Stomach (tissue), 9 donors: Measurements from ENCODE around the gene DRGX. TPM values are rescaled to one million over a fixed set of nuclear protein-coding genes. Genes with fewer than 3 reads are reported as not detected.

Source experiments
- DNase-seq, 2 donors: peaks; one replicate each; pipeline versions ENCODE4 v3.0.0 to v3.0.0-alpha.2; 2013 to 2019
- H3K27ac ChIP-seq, 5 donors: fragments of 200-600 bp in 4 of 5; sonication (generic) in 4 of 5; one replicate each; pipeline ENCODE4 v1.5.1; 2013 to 2019; ENCODE audit warnings: mild to moderate bottlenecking in 1 of 5, moderate library complexity in 1 of 5
- H3K27me3 ChIP-seq, 3 donors: fragments of 200-600 bp; sonication (generic); one replicate each; pipeline ENCODE4 v1.5.1; 2017 to 2019; ENCODE audit warnings: mixed run types in 1 of 3
- H3K36me3 ChIP-seq, 4 donors: fragments of 200-600 bp; sonication (generic); 1 replicate in 3 of 4; 2 replicates in 1 of 4; pipeline ENCODE4 v1.5.1; 2016 to 2019
- H3K4me1 ChIP-seq, 4 donors: fragments of 200-600 bp; sonication (generic); one replicate each; pipeline ENCODE4 v1.5.1; 2016 to 2019
- H3K4me3 ChIP-seq, 4 donors: fragments of 200-600 bp; sonication (generic) in 3 of 4; one replicate each; pipeline ENCODE4 v1.5.1; 2016 to 2019; ENCODE audit warnings: mild to moderate bottlenecking in 1 of 4
- H3K9me3 ChIP-seq, 4 donors: fragments of 200-600 bp; sonication (generic); one replicate each; pipeline ENCODE4 v1.5.1; 2016 to 2019
- CTCF ChIP-seq, 7 experiments: fragments of 450-650 bp in 4 of 7; fragments of 200-600 bp in 3 of 7; sonication (generic) in 3 of 7; IDR thresholded peaks; one replicate each; pipeline ENCODE4 v1.5.1; 2016 to 2019; ENCODE audit warnings: antibody characterized with exemption in 7 of 7, control low read depth in 2 of 7, mild to moderate bottlenecking in 1 of 7
- EP300 ChIP-seq: sonication (generic); formaldehyde crosslinking; IDR thresholded peaks from one replicate; pipeline ENCODE4 v1.6.1; 2017; ENCODE audit warnings: antibody characterized with exemption
- POLR2A ChIP-seq, 4 donors: fragments of 450-650 bp; IDR thresholded peaks; one replicate each; pipeline ENCODE4 v1.6.1; 2016; ENCODE audit warnings: antibody characterized with exemption in 4 of 4, control low read depth in 2 of 4, mild to moderate bottlenecking in 1 of 4, moderate library complexity in 1 of 4
- POLR2AphosphoS5 ChIP-seq, 3 donors: sonication (generic); formaldehyde crosslinking; IDR thresholded peaks; one replicate each; pipeline ENCODE4 v1.6.1; 2016; ENCODE audit warnings: antibody characterized with exemption in 3 of 3
- WGBS, 5 donors: extraction: QIAGEN DNeasy Blood & Tissue Kit in 3 of 5; methylation state at CpG; one replicate each; pipeline versions ENCODE4 v1.1.5 to v1.1.7; 2013 to 2018; 5-methylcytosine and 5-hydroxymethylcytosine counted together
- intact Hi-C: fragments of 100-400 bp; cut with DNase I; formaldehyde crosslinking; loops from one replicate; pipeline ENCODE4 v1.15.1; 2023; ENCODE audit warnings: low total_unique reads
- polyA plus RNA-seq, 3 donors: library from polyadenylated mRNA; stranded (reverse); fragments of 200-250 nt; gene quantifications; one replicate each; pipeline ENCODE4 v1.2.3, GENCODE V29; 2013
- total RNA-seq, 5 donors: library from RNA; depleted of rRNA; stranded (reverse); fragments of >200 nt; gene quantifications; one replicate each; pipeline versions ENCODE4 v1.1.0 to v1.2.3, GENCODE V29; 2014 to 2016
- donor health status: healthy with polysubstance abuse.
- donor health status: Bipolar disorder and iron deficiency.
- donor health status: healthy.

Gene DRGX
- total and polyA plus RNA-seq, 8 donors = not detected

GRCh38 chr10:49323171-49323895 lies 72.6 kb downstream of the DRGX start:
- no peak overlapping the region for H3K27ac ChIP-seq

GRCh38 chr10:49322371-49323170 lies 73.3 kb downstream of the DRGX start:
- Histone ChIP-seq H3K4me1 (no peaks in the 10 kb centered on the region), H3K27ac (no peak overlapping the region), H3K36me3 (no peaks in the 10 kb centered on the region), H3K9me3 (no peaks in the 10 kb centered on the region), H3K27me3 (no peaks in the 10 kb centered on the region), H3K4me3 (no peak overlapping the region)
- peak in 1 of 2 donors; percentile 21 for DNase-seq
- 86 to 90% (median 86%) methylated on average over 26 of the region's 26 CpGs for WGBS, 5 donors
- intact Hi-C loops = no loop called here
- TF ChIP-seq CTCF (IDR thresholded peaks at IDR 0.05) (no peak), POLR2A (IDR thresholded peaks at IDR 0.05) (no peak), EP300 (no peak), POLR2AphosphoS5 (IDR thresholded peaks at IDR 0.05) (no peak)

More at GRCh38 chr10:49323171-49323895, 72.6 kb downstream of the DRGX start:
- DNase-seq = peak in 1 of 2 donors; percentile 20
- no peaks in the 10 kb centered on the region for H3K27me3 ChIP-seq
- intact Hi-C loops = no loop called here
- H3K9me3 ChIP-seq = no peaks in the 10 kb centered on the region
- TF ChIP-seq POLR2AphosphoS5 (IDR thresholded peaks at IDR 0.05) (no peak), POLR2A (IDR thresholded peaks at IDR 0.05) (no peak), EP300 (no peak), CTCF (IDR thresholded peaks at IDR 0.05) (no peak)
- WGBS, 5 donors = 43 to 66% (median 59%) methylated on average over 7 of the region's 7 CpGs
- no peak overlapping the region for H3K4me3 ChIP-seq
- H3K36me3 ChIP-seq = no peaks in the 10 kb centered on the region
- H3K4me1 ChIP-seq = no peaks in the 10 kb centered on the region

DNA sequence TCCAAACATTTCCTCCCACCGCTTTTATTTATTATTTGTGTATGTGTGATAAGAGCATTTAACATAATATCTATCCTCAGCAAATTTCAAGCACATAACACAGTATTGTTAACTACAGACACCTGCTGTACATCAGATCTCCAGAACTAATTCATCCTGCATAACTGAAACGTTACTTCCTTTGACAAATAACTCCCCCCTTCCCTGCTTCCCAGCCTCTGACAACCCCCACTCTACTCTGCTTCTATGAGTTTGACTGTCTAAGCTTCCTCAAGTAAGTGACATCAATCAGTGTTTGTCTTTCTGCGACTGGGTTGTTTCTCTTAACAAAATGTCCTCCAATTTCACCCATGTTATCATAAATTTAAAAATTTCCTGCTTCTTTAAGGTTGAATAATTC lies 74.9 kb downstream of the DRGX start:
- WGBS, 5 donors = 57 to 64% (median 59%) methylated on average over 3 of the region's 3 CpGs
- DNase-seq = no peak
- Histone ChIP-seq H3K9me3 (no peaks in the 10 kb centered on the region), H3K27me3 (no peaks in the 10 kb centered on the region), H3K4me1 (no peaks in the 10 kb centered on the region), H3K36me3 (no peaks in the 10 kb centered on the region), H3K4me3 (no peak overlapping the region), H3K27ac (no peak overlapping the region)
- TF ChIP-seq POLR2A (IDR thresholded peaks at IDR 0.05) (no peak), POLR2AphosphoS5 (IDR thresholded peaks at IDR 0.05) (no peak), EP300 (no peak), CTCF (IDR thresholded peaks at IDR 0.05) (no peak)
- intact Hi-C loops = no loop called here

DNA sequence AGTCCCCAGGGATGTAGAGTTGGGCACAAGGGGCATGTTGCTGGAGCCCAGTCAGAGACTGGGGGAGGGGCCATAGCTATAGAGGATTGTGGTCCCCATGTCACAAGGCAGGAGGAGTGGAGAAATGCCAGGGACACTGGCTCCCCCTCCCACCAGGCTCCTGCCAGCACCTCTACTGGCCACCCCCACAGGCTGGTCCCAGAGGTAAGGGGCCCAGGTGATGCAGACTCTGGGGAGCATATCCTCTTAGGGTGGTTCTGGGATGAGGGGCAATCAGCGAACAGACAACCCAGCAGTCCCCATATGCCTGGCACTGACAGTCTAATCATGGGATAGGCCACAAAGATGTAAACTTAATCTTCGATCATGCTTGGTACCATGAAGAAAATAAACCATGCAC lies 75.7 kb downstream of the DRGX start:
- DNase-seq = peak in 1 of 2 donors; percentile 19
- WGBS, 5 donors = 85 to 93% (median 89%) methylated on average over 2 of the region's 2 CpGs
- TF ChIP-seq CTCF (IDR thresholded peaks at IDR 0.05) = no peak
- no peak for TF ChIP-seq EP300
- no peak for TF ChIP-seq POLR2AphosphoS5 (IDR thresholded peaks at IDR 0.05)
- no peak for TF ChIP-seq POLR2A (IDR thresholded peaks at IDR 0.05)
- Histone ChIP-seq H3K9me3 (no peaks in the 10 kb centered on the region), H3K27ac (no peak overlapping the region), H3K4me1 (no peaks in the 10 kb centered on the region), H3K27me3 (no peaks in the 10 kb centered on the region), H3K4me3 (no peak overlapping the region), H3K36me3 (no peaks in the 10 kb centered on the region)
- intact Hi-C loops = no loop called here
